GM19193 (cell line): ENCODE data around the gene KCNH8.

Experiments used
- POLR2A ChIP-seq: IDR thresholded peaks from 4 replicates; pipeline ENCODE4 v1.6.1; 2011; ENCODE audit not compliant: insufficient read depth, insufficient read length; ENCODE audit errors: extremely low read depth

KCNH8 gene

DNA sequence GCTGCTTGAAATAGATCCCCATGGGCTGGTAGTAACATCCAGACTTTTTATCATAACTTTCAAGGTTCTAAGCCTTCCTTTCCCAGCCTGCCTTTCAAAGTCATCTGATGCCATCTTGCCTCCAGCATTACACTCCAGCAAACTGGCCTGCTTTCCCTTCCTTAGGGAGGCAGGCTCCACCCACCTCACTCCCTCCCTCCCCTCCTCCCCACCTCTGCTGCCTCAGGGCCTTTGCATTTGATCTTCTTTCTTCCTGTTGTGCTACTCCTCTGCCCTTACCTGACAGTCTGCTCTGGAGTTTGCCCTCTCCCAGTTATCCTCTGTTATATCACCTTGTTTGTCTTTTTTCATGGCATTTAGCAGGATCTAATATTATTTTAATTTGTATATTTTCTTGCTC lies 319.5 kb downstream of the KCNH8 start:
- no peak for TF ChIP-seq POLR2A

DNA sequence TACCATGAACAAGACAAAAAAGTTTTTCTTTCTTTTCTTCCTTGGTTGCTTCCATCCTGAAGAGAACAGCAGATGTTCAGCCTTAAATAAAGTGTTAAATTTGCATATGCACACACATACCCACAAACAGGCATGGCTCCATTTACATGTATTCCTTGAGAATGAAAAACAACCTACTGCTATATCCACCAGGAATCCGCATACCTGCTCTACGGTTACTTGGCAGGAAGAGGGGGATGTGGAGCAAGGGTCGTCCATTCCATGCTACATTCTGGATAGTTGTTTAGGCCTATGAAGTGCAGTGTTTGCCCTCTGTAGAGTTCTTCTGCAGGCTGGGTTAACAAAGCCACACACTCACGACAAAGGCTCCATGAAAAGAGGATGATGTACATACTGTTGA lies 322.8 kb downstream of the KCNH8 start:
- TF ChIP-seq POLR2A: no peak

DNA sequence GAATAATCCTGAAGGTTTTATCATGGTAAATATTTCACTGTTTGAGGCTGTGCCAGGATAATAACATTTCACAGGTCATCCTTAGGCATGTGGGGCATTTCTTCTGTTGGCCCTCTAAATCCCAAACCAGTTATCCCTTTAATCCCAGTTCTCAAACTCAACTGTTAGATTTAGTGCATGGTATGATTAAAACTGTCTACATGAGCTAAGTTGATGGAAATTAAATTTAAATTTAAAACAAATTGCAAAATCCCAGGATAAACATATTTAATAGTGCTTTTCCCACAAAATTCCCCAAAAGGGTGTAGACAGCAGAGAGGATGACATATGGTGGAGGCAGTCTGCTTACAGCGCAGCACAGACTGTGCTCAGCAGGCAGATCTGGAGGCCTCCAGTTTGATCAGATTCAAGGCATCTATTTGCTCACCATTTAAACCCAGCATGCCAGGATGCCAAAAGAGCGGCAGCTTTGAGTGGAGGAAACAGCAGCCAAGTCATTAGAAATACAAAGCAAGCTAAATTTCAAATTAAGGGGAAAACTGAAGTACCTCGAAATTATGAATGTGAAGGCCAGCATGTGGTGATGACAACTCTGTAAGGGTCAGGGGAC lies 325.8 kb downstream of the KCNH8 start:
- TF ChIP-seq POLR2A: no peak

DNA sequence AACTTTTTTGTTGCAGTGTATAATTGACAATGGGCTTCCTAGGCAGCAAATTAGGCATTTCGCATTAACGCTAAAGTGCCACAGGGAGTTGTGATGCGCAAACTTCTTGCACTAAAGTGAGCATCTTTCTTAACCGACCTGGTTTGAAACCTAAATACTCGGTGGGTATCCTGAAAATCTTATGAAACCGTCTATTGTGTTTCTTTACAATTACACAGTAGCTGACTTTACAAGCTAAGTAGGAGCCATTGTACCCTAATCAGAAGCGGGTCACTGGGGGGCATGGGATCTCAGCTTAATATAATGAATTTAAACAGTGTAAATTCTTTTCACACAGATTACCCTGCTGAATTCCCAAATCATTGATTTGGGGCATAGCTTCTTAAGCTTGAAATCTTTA lies 328.0 kb downstream of the KCNH8 start:
- TF ChIP-seq POLR2A: no peak

DNA sequence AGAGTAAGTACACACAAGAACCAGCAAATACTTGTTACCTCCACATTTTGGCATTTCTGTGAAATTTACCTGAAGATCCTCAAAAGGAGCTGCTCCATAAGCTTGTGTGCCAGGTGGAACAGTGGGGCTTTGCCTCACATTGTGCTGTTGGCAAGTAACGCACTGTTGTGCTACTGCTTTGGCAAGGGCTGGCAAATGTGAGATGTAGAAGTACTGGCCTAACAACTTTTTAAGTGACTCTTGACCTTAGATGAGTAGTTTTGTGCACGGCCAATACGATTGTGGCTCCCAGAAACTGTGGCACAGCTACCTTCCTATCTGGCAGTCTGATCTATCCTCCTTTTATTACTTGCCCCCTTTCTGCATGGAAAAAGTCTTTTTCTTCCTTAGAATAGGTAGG lies 337.0 kb downstream of the KCNH8 start:
- TF ChIP-seq POLR2A: no peak

DNA sequence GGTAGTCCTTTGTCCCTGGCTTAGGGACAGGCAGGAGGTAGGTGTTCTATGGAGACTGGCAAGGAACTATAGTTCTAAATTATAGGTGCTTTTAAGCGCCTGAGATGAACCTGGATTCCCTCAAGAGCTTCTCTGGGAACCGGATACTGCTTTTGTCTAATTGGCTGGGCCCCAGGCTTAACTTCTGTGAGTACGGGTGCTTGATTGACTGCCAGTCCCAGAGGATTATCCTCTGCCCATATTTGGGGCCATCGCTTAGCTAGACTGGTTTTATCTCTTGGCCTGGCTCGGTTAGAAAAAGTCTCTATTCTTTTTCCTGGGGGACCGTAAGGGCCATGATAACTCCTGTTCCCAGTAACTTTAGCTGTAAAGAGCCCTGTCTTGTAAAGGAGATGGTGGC lies 339.1 kb downstream of the KCNH8 start:
- TF ChIP-seq POLR2A: no peak

DNA sequence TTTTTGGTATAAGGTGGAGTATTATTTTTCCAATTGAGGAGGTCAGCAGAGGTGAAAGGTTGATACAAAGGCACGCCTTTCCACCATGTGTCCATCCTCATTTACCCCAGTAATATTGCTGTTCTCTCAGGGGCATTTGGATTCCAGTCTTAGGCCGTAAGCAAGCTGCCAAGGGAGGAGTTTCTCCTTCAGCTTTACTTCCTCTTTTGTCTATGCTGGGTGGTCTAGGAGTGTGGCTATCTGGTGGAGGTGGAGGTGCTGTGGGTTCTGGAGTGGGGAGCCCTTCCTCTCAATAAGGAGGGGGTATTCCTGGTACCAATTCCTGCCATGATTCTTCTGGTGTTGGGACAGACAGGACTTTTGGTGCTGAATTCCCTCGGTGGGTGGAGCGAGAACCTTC lies 340.6 kb downstream of the KCNH8 start:
- TF ChIP-seq POLR2A: no peak

DNA sequence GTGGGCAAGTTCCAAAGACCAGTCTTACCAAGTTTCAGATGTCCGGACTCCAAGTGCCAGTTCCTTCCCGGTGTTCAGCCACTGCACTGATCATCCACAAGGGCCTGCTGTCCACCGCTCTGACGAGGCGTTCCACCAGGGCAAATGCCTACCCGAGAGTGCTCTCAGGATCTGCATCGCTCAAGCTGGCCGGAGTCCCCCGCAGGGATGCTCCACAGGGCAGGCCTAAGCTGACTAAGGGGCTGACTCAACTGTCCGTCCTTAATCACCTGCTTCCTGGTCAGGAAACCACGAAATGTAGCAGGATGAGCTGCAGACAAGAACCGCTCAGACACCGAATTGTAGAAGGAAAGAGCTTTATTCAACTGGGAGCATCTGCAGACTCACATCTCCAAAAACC lies 341.6 kb downstream of the KCNH8 start:
- TF ChIP-seq POLR2A: no peak

DNA sequence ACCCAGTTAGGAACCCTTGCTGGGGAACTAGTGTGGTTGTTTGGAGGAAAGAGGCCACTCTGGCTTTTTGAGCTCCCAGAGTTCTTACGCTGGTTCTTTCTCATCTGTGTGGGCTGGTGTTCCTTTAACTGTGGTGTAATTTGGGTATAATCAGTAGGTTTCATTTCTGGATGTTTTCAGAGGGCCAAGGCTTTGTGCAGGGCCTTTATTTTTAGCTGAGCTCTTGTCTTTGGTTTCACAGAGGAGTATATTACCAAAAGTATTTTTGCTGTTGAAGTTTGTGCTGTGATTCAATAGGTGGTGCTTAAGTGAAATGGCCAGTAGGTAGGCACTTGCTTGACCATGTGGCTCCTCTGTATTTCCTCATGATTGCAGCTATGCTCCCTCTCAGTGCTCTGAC lies 357.9 kb downstream of the KCNH8 start:
- TF ChIP-seq POLR2A: no peak

DNA sequence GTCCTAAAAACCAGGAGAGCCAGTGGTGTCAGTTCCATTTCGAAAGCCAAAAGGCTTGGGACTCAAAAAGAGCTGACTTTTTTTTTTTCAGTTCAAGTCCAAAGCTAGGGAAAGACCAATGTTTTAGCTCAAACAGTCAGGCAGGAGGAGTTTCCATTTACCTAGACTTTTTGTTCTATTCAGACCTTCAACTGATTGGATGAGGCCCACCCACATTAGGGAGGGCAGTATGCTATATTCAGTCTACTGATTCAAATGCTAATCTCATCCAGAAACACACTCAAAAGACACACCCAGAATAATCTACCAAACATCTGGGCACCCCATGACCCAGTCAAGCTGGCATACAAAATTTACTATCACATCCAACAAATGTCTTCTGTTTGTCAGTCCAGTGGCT lies 374.0 kb downstream of the KCNH8 start:
- TF ChIP-seq POLR2A: no peak

DNA sequence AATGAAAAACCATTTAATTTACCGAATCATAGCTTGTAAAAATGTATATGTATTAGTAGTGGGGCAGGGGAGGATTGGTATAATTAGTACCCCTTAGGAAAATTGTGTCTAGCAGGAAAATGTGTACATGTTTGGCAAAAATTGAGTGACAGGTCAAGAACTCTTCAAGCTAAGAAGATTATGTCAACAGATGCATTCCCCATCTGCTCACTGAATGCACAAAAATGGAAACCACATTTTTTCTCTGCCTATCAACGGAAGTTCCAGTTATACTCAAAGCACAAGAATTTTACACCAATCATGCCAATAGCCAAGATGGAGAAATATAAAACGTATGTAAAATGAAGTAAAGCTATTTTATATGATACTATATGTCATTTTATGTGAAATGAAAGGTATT lies 377.8 kb downstream of the KCNH8 start:
- no peak for TF ChIP-seq POLR2A

DNA sequence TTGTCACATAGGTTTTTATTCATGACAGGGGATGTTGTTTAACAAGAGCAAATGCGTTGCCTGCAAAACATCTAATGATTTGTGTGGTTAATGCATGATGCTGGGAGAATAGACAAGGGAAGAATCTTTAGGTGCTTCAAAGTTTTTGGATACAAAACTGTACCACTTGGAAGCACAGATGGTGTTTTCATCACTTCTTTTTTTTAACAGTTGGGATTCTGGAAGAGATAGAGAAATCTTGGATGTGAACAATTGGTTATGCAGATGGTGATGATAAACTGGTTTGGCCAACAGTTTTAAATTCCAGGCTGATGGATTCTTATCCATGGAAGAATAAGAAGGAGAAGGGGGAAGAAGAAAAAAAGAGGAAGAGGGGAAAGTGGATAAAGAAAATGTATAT lies 379.4 kb downstream of the KCNH8 start:
- no peak for TF ChIP-seq POLR2A

DNA sequence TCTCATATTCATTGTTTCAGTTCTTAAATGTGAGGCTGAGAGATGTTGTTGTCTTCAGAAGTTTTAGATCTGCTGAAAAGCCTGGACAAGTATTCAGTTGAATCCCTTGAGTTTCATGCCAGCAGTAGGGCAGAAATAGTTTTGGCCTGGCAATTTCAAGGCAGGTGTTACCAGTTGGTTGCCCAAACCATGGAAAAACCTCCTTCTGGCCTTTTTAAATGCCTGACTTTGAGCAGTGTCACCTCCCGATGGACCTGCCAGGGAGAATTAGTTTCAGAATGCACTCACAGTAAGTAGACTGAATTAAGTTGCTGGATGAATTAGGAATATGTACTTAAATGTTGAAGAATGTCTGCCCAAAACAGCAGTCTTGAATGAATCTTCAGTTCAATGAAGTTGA lies 383.1 kb downstream of the KCNH8 start:
- no peak for TF ChIP-seq POLR2A

DNA sequence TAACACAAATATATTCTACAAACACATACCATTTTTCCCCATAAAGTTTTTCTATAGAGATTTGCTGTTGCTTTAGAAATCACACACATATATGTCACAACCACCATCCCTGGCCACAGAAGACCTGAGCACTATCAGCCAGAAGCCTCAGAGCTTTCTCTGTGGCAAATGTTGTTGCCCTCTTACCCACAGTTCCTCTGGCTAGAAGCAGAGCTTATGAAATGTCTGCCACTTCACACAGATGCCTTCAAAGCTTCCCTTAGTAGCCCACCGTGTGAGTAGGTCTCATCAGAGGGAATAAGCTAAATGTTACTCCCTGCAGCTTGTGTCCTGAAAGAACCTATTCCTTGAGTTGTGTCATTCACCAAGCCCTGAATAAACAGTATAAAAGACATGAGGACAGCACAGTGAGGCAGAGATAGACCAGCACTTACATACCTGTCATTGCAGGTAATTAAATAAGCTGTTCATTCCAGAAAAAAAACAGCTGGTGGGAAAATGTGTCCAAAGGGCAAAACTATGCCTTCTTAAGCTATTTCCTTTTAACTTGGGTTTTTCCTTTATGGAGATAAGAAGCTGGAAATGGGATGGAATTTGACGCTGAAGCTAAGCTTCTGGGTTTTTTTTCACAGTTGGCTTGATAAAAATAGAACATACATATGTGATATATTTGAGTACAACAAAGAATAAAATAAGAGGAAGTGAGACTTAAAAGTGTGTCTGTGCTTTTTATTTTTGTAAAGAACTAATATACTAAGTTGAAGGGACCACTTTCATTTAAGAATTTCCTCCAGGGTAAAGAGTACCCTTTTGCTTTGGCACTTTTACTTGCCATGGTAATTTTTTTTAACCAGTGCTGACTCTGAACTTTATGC lies 391.4 kb downstream of the KCNH8 start:
- no peak for TF ChIP-seq POLR2A

DNA sequence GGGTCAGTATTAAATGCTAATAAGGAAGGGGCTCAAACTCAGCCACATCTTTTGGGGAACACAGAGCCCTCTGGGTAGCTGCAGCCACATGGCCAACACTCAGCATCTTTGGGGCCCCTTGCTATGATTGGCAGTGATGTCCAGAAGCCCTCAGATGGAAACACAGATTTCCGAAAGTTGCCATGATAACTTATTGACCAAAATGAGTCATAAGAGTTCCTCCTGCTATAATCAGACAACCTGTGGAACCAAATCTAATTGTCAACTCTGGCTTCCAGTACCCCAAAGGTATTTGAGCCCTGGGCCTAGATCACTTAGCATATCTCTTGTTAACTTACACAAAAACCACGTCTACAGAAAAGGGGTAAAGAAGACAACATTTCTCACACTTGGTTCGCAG lies 392.2 kb downstream of the KCNH8 start:
- no peak for TF ChIP-seq POLR2A

DNA sequence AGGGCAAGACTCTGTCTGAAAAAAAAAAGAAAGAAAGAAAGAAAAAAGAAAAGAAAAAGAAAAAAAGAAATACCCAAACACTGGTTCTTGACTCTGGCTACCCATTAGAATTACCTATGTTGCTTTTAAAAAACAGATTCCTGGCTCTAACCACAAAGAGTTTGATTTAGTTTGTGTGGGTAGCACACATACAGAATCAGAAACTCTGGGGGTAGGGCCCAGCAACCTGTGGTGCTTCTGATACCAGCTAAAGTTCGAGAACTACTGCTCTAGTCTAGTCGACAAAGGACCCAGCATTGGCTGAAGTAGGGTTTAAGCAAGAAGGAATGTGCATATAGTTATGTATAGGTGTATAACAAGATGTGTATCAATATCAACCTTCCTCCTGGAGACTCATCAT lies 393.0 kb downstream of the KCNH8 start:
- no peak for TF ChIP-seq POLR2A
